GM04503 (cell line): ENCODE results near the gene SPC25.
"Not testable (repeated sequence)": the region's sequence is repeated elsewhere in the genome, so short reads cannot be mapped to it uniquely, and the experiment has no call there.

Experiments
- DNase-seq: peaks from one replicate; pipeline ENCODE4 v3.0.0-alpha.2; 2012; ENCODE audit warnings: low read depth

The SPC25 gene, protein sequence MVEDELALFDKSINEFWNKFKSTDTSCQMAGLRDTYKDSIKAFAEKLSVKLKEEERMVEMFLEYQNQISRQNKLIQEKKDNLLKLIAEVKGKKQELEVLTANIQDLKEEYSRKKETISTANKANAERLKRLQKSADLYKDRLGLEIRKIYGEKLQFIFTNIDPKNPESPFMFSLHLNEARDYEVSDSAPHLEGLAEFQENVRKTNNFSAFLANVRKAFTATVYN

GRCh38 chr2:168890006-168890782 is at the start of gene SPC25:
Gene SPC25, minus strand, starts transcription at chr2:168890430. Its CDS starts 911 bp downstream, at chr2:168889519.
- DNase-seq: peak; percentile 54

DNA sequence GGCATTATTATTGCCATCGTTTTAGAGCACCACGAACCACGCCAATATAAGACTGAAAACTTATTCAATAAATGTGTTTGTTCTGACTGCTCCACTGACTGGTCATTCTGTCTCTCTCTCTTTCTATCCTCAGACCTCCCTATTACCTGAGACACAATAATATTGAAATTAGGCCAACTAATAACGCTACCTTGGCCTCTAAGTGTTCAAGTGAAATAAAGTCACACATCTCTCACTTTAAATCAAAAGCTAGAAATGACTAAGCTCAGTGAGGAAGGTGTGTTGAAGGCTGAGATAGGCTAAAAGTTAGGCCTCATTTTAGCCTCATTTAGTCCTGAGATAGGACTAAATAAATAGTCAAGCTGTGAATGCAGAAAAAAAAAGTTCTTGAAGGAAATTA is 49.7 kb upstream of the SPC25 start:
- DNase-seq: no peak

GRCh38 chr2:168939061-168939460 is 48.8 kb upstream of the SPC25 start:
- DNase-seq: no peak

DNA sequence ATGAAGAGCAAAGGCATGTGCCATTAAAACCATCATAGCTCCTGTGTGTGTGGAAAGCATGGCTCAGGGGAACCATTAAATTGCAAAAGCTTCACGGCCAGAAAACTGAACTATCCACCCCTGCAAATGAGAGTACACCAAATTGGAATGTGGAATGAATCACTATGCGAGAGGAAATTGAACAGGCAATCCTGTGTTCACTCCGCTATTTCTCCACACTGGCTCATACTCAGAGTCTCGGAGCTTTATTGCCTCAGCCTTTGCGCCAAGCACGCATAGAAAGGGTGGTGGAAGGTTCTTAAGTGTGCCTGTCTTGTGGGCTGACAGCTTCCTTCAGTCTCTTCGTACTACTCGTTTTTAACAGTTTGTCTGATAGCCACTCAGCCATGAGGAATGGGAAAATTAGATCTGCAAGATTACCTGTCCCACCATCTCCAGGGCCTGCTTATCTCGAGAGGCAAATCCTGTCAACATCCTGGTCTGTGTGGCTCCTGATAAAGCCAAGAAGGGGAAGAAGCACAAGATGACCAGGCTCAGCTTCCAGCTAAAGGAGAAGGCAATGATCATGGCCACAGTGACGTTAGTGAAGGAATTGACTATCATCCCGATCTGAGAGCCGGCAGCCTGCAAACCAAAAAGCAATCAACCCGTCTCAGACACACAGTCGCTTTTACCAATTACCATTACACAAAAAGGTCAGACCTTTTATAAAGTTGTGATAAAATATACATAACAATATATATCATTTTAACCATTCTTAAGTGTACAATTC is 45.8 kb upstream of the SPC25 start:
- DNase-seq: peak; percentile 29

DNA sequence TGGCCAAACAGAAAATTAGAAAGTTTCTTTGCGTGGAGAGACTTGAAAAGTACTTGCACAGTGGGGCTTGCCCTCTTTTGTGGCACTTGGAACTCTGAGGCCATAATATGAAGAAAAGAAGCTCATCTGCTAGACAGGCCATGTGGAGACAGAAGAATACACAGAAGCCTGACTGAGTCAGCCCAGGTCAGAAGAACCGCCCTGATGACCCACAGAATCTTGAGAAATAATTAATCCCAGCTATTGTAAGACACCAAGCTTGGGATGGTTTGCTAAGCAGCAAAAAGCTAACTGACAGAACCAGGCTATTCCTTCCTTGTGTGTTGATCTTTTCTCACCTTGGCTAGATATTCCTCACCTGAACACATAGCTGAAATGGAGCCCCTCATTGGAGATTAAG is 44.6 kb upstream of the SPC25 start:
- peak; percentile 7 for DNase-seq

DNA sequence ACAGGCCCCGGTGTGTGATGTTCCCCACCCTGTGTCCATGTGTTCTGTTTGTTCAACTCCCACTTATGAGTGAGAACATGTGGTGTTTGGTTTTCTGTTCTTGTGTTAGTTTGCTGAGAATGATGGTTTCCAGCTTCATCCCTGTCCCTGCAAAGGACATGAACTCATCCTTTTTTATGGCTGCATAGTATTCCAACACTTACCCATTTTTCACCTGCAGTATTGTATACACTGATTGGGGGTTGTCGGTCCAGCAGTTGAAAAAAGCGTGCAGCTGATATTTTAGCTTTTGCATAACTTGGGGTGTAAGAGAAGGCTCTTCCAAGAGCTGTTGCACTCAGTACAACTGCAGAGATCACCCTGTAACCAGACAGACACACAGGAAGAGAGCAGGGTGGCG is 41.9 kb upstream of the SPC25 start:
- DNase-seq: not testable (repeated sequence)

GRCh38 chr2:168930242-168930641 is 40.0 kb upstream of the SPC25 start:
- no peak for DNase-seq

- no peak for DNase-seq
Observed at GRCh38 chr2:168929031-168929430, 38.8 kb upstream of the SPC25 start.

- no peak for DNase-seq
Observed at GRCh38 chr2:168928113-168928831, 38.0 kb upstream of the SPC25 start.

DNA sequence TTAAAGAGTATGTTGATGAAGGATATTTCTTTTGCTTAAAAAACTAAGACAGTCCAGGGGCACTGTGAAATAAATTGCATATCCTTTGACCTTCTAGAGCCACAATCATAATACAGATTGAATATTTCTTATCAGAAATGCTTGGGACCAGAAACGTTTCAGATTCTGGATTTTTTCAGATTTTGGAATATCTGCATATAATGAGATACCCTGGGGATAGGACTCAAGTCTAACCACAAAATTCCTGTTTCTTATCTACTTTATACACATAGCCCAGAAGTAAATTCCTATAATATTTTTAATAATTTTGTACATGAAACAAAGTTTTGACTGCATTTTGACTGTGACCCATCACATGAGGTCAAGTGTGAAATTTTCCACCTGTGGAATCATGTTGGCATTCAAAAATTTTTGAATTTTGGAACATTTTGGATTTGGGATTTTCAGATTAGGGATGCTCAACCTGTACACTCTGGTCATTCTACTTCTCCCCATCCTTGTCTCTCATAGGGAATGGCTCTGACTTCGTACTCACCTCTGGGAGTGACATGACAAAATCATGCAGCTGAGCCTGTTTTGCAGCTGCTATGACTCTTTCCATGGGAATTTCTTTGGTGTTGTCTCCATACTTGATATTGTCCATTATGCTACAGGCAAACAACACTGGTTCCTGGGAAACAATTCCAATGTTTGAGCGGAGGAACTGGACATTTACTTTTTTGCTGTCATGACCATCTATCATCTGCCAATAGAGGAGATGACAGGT is 36.6 kb upstream of the SPC25 start:
- no peak for DNase-seq

DNA sequence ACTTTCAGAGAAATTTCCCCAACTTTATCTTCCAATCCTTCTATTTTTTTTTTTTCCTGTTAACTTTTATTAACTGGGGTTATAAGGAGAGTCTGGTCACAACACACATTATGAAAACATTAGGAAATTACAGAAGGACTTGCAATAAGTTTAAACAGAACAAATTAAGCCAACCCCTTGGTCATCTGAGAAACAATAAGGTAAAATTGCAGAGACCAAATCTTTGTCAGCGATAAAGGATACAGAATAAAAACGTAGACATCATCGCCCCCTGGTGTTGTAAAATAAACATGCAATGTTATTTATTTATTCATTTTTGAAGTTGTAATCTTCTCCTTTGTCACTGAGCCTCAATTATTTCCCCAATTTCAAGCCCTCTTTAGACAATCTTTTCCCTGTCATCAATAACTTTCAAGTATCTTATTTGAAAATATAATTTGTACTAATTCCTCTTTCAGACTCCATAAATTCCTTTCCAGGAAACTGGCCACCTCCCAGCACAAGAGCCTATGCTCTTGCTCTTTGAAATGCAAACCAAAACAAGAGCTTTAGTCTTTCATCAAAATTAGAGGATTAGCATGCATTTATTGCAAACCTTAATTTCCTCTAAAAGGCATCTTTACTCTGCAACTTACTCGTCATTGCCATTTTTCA is 30.4 kb upstream of the SPC25 start:
- no peak for DNase-seq

- DNase-seq: no peak
Observed at GRCh38 chr2:168916331-168916675, 26.1 kb upstream of the SPC25 start.

DNA sequence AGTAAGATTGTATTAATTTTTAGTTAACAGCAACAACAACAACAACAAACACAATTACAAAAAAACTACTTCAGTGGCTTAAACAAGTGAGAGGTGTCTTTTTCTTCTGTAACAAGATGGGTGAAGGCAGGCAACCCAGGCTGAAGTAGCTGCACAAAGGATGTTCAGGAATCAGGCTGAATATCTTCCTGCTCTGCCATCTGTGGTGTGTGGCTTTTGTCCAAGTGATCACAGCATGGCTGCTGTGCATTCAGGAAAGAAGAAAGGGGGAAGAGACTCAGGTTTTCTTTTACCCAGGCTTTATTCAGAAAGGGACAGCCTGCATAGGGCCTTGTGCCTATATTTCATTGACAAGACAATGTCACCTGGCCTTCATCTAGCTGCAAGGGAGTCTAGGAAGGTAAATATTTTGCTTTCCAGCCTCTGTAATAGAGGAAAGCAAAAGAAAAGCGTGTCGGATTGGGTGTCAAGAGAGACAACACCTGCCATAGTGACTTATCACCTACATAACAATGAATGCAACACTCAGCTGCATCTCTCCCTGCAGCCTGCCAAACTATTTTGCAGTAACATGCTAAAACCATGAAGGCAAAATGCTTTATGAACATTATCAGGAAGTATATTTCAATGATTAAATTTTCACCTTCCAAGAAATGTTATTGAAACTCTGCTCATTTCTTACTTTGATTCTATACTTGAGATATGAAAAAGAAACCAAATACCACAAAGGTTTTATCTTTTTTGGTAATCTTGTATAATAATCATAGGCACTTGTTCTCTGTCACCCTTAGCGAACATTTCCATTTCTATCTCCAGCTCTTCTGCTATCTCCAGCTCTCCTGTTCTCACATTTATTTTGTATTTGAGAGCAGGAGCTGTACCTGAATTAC is 25.5 kb upstream of the SPC25 start:
- DNase-seq: no peak

GRCh38 chr2:168913495-168913894 is 23.3 kb upstream of the SPC25 start:
- no peak for DNase-seq

DNA sequence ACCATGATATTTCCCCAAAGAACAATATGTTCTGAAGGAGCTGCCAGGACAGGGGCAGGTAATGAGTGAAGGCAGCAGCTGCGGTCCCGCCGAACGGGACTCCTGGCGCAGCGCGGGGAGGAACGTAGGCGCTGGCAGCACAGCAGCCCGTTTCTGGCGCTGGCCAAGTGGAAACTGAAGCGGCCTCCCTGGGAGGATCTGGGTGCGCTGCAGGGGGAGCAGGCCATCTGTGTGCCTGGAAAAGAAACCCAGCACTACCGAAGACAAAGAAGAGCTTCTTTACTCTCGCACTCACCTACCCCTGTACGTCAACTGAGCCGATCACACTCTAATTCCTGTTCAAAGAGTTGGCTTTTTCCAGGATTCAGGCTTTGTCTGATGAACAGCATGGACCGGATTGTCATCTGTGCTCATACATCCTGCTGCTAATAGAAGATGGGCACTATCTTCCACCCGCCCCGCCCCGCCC is 22.7 kb upstream of the SPC25 start:
- no peak for DNase-seq

DNA sequence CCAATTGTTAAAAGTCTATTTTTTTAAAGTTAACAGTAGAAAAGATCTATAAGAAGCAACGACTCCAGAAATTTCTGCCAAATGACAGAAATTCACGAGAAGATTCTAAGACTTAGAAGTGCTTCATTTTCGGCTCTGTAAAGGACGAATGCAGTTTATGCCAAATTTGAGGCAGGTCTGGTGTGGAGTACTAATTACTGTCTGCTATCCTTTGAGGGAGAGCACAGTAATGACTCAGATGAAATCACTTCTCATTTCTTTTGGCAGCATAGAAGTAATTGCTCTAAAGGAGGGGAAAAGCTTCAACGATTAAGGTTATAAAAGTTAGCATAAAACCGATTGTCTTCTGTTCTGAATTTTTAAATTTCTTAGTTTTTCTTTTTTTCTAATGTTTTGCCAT is 22.2 kb upstream of the SPC25 start:
- no peak for DNase-seq

DNA sequence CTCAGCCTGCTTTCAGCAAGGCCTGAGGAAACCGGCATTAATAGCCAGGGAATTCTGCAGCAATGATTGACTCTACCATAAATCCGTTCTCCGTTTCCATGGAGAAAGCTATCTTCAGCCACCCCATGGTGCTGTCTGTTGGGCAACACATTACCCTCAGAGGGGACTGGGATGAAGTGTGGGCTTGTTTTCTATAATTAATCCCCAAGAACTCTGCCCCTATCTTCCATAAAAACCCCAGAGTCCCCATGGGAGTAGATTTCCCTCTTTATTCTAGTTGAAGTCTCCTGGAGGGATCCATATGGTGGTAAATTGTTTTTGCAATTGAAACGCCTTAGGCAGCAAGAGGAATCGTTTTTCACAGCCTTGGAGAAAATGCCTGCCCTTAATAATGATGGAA is 20.1 kb upstream of the SPC25 start:
- DNase-seq: no peak

DNA sequence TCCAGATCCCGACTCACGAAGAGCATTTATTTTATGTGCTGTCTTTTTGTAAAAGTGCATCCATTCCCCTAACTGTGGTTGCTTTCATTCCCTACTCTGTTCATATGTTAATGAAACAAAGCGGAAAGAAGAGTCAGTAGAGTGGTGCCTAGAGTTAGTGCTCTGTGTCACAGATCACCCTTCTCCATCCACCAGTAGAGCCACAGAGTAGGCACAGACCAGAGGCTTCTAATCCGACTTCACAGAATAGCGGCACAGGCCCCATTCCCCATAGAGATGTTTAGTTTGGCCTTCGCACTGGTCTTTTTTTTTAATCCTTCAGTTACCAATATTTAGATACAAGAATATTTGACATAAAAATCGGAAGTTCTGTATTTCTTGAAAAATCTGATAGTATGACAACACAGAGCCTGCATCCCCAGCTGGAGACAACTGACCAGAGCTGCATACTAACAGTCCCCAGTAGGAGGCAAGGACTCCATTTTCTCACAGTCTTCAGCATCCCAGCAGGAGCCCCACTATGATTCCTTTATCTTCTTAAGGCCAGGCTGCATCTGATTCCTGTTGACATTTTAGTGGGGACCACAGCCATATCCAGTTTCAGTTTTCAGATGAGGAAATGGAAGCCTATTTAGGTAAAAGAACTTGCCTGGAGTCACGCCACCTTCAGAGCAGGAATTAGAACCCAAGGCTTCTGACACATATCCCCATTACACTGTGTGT is 17.9 kb upstream of the SPC25 start:
- DNase-seq: no peak

GRCh38 chr2:168904358-168904757 is 14.1 kb upstream of the SPC25 start:
- no peak for DNase-seq
